ENCODE measurements around the gene DDX5.

DDX5 gene

GRCh38 chr17:64527914-64528313, 21.8 kb upstream of the DDX5 start:
- DNase-seq, result no peak
- no peak overlapping the region for H3K27ac ChIP-seq

GRCh38 chr17:64520359-64520758, 14.3 kb upstream of the DDX5 start:
- H3K27me3 ChIP-seq (ENCODE audit: insufficient read depth, low read depth, severe bottlenecking), result no peaks in the 10 kb centered on the region
- H3K9me3 ChIP-seq (ENCODE audit: severe bottlenecking), result no peaks in the 10 kb centered on the region
- no peak overlapping the region for H3K4me3 ChIP-seq (ENCODE audit: low read depth, low read length)
- TF ChIP-seq CTCF (IDR thresholded peaks at IDR 0.05; ENCODE audit: low read depth, low read length), result no peak
- no peak for DNase-seq
- no peak overlapping the region for H3K27ac ChIP-seq
- peaks cover 96% of the 10 kb centered on the region for H3K36me3 ChIP-seq

More at GRCh38 chr17:64527914-64528313, 21.8 kb upstream of the DDX5 start:
- Histone ChIP-seq H3K9me3 (ENCODE audit: severe bottlenecking) (no peaks in the 10 kb centered on the region), H3K27me3 (ENCODE audit: insufficient read depth, low read depth, severe bottlenecking) (no peaks in the 10 kb centered on the region), H3K4me3 (ENCODE audit: low read depth, low read length) (no peak overlapping the region), H3K36me3 (peaks cover 96% of the 10 kb centered on the region)
- no peak for TF ChIP-seq CTCF (IDR thresholded peaks at IDR 0.05; ENCODE audit: low read depth, low read length)

- Histone ChIP-seq H3K36me3 (peaks cover 96% of the 10 kb centered on the region), H3K27me3 (ENCODE audit: insufficient read depth, low read depth, severe bottlenecking) (no peaks in the 10 kb centered on the region), H3K27ac (no peak overlapping the region), H3K4me3 (ENCODE audit: low read depth, low read length) (no peak overlapping the region), H3K9me3 (ENCODE audit: severe bottlenecking) (no peaks in the 10 kb centered on the region)
- no peak for TF ChIP-seq CTCF (IDR thresholded peaks at IDR 0.05; ENCODE audit: low read depth, low read length)
- DNase-seq, result no peak
Measured at GRCh38 chr17:64519601-64520000, 13.5 kb upstream of the DDX5 start.

- Histone ChIP-seq H3K36me3 (peaks cover 95% of the 10 kb centered on the region), H3K27me3 (ENCODE audit: insufficient read depth, low read depth, severe bottlenecking) (no peaks in the 10 kb centered on the region), H3K9me3 (ENCODE audit: severe bottlenecking) (no peaks in the 10 kb centered on the region), H3K4me3 (ENCODE audit: low read depth, low read length) (no peak overlapping the region), H3K27ac (no peak overlapping the region)
- DNase-seq, result no peak
- TF ChIP-seq CTCF (IDR thresholded peaks at IDR 0.05; ENCODE audit: low read depth, low read length), result no peak
Measured at GRCh38 chr17:64515829-64516228, 9.7 kb upstream of the DDX5 start.

- Histone ChIP-seq H3K9me3 (ENCODE audit: severe bottlenecking) (no peaks in the 10 kb centered on the region), H3K27me3 (ENCODE audit: insufficient read depth, low read depth, severe bottlenecking) (no peaks in the 10 kb centered on the region), H3K27ac (no peak overlapping the region), H3K4me3 (ENCODE audit: low read depth, low read length) (no peak overlapping the region), H3K36me3 (peaks cover 95% of the 10 kb centered on the region)
- no peak for DNase-seq
- no peak for TF ChIP-seq CTCF (IDR thresholded peaks at IDR 0.05; ENCODE audit: low read depth, low read length)
Measured at GRCh38 chr17:64515419-64515818, 9.3 kb upstream of the DDX5 start.

- Histone ChIP-seq H3K36me3 (peaks cover 75% of the 10 kb centered on the region), H3K27me3 (ENCODE audit: insufficient read depth, low read depth, severe bottlenecking) (no peaks in the 10 kb centered on the region), H3K4me3 (ENCODE audit: low read depth, low read length) (no peak overlapping the region), H3K9me3 (ENCODE audit: severe bottlenecking) (no peaks in the 10 kb centered on the region), H3K27ac (no peak overlapping the region)
- DNase-seq, result peak; percentile 86
- no peak for TF ChIP-seq CTCF (IDR thresholded peaks at IDR 0.05; ENCODE audit: low read depth, low read length)
Measured at GRCh38 chr17:64509179-64509578, 3.1 kb upstream of the DDX5 start.
